Activated CD8-positive, alpha-beta memory T cell treated with anti-CD3 and anti-CD28 coated beads, Interleukin-2, amount 50 U/mL, for 1 hour (primary cell): ENCODE measurements around the gene ZNRF2.
"Not testable (repeated sequence)": the region's sequence is repeated elsewhere in the genome, so short reads cannot be mapped to it uniquely, and the experiment has no call there.

ENCODE experiments used
- DNase-seq: peaks from one replicate; pipeline ENCODE4 v3.0.0-alpha.2; 2020; ENCODE audit errors: extremely low read depth

The ZNRF2 gene

GRCh38 chr7:30287625-30288024, 3.2 kb downstream of the ZNRF2 start:
- not testable (repeated sequence) for DNase-seq

GRCh38 chr7:30289634-30290033, 5.2 kb downstream of the ZNRF2 start:
- DNase-seq = not testable (repeated sequence)

GRCh38 chr7:30290317-30290716, 5.9 kb downstream of the ZNRF2 start:
- DNase-seq = not testable (repeated sequence)

- DNase-seq = not testable (repeated sequence)
Observed at GRCh38 chr7:30292416-30293038, 8.1 kb downstream of the ZNRF2 start.

GRCh38 chr7:30296304-30296703, 11.9 kb downstream of the ZNRF2 start:
- not testable (repeated sequence) for DNase-seq

- DNase-seq = not testable (repeated sequence)
Observed at GRCh38 chr7:30297499-30297898, 13.1 kb downstream of the ZNRF2 start.

- not testable (repeated sequence) for DNase-seq
Observed at GRCh38 chr7:30298409-30298808, 14.0 kb downstream of the ZNRF2 start.

GRCh38 chr7:30301751-30302150, 17.4 kb downstream of the ZNRF2 start:
- DNase-seq = no peak

GRCh38 chr7:30302656-30303311, 18.4 kb downstream of the ZNRF2 start:
- DNase-seq = no peak

GRCh38 chr7:30303312-30304039, 19.1 kb downstream of the ZNRF2 start:
- no peak for DNase-seq

GRCh38 chr7:30304177-30304884, 19.9 kb downstream of the ZNRF2 start:
- DNase-seq = no peak

- DNase-seq = no peak
Observed at GRCh38 chr7:30306976-30307375, 22.6 kb downstream of the ZNRF2 start.

- DNase-seq = no peak
Observed at GRCh38 chr7:30308389-30308788, 24.0 kb downstream of the ZNRF2 start.

GRCh38 chr7:30309302-30309701, 24.9 kb downstream of the ZNRF2 start:
- DNase-seq = no peak

GRCh38 chr7:30309842-30310435, 25.5 kb downstream of the ZNRF2 start:
- no peak for DNase-seq

GRCh38 chr7:30310674-30311362, 26.4 kb downstream of the ZNRF2 start:
- DNase-seq = no peak

GRCh38 chr7:30312178-30312577, 27.8 kb downstream of the ZNRF2 start:
- no peak for DNase-seq

- no peak for DNase-seq
Observed at GRCh38 chr7:30313348-30313747, 29.0 kb downstream of the ZNRF2 start.

GRCh38 chr7:30313793-30314192, 29.4 kb downstream of the ZNRF2 start:
- no peak for DNase-seq

GRCh38 chr7:30315589-30315988, 31.2 kb downstream of the ZNRF2 start:
- DNase-seq = no peak

- no peak for DNase-seq
Observed at GRCh38 chr7:30320392-30320791, 36.0 kb downstream of the ZNRF2 start.
